Bronchial epithelial cell (primary cell): ENCODE data around the gene GRID2. TPM values are rescaled to one million over a fixed set of nuclear protein-coding genes. Genes with fewer than 3 reads are reported as not detected.

ENCODE experiments used
- DNase-seq: peaks from one replicate; pipeline ENCODE4 v3.0.0-alpha.2; 2010; ENCODE audit warnings: low read depth
- FAIRE-seq: peaks from 2 replicates; lab custom pipeline; 2011; peaks lifted over from hg19 to GRCh38; lab: Jason Lieb, UNC
- H3K27me3 ChIP-seq: 2 replicates; pipeline ENCODE4 v1.5.1; 2011; ENCODE audit warnings: low read length; ENCODE audit not compliant: control insufficient read depth, insufficient read depth
- H3K36me3 ChIP-seq: 2 replicates; pipeline ENCODE4 v1.5.1; 2011; ENCODE audit warnings: low read length; ENCODE audit not compliant: control insufficient read depth, insufficient read depth
- H3K4me3 ChIP-seq: 2 replicates; pipeline ENCODE4 v1.5.1; 2011; ENCODE audit warnings: mild to moderate bottlenecking, low read depth, low read length, control low read depth
- total RNA-seq: library from RNA; depleted of rRNA; stranded (reverse); fragments of >200 nt; gene quantifications from 2 replicates; pipeline ENCODE4 v1.2.1, GENCODE V29; 2014
- TF ChIP-seq, protein P1 (sequence below): IDR thresholded peaks from 2 replicates; pipeline ENCODE4 v1.5.1; 2011; ENCODE audit warnings: mild to moderate bottlenecking, moderate library complexity, low read length, control low read depth, inconsistent platforms; ENCODE audit not compliant: insufficient read depth, severe bottlenecking

The GRID2 gene
- total RNA-seq, 1 donor from 2014 or later: not detected

DNA sequence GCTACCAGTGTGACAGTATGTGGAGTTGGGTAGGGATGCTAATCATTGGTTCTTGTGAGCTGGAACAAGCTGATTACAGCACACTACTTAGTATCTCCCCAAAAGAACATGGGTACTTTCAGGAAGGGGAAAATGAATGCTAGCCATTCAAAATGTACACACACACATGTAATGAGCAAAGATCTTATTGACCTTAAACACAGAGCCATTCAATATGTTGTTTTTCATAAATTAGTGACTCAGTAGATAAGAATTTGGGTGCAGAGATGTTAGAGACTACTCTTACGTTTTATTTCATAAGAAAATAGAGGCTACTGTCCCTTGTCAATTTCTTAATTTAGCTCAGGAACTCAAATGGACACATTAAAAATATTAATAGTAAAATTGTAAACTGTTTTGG lies 1015.3 kb downstream of the GRID2 start:
- no peaks in the 10 kb centered on the region for H3K36me3 ChIP-seq
- TF ChIP-seq, protein P1, sequence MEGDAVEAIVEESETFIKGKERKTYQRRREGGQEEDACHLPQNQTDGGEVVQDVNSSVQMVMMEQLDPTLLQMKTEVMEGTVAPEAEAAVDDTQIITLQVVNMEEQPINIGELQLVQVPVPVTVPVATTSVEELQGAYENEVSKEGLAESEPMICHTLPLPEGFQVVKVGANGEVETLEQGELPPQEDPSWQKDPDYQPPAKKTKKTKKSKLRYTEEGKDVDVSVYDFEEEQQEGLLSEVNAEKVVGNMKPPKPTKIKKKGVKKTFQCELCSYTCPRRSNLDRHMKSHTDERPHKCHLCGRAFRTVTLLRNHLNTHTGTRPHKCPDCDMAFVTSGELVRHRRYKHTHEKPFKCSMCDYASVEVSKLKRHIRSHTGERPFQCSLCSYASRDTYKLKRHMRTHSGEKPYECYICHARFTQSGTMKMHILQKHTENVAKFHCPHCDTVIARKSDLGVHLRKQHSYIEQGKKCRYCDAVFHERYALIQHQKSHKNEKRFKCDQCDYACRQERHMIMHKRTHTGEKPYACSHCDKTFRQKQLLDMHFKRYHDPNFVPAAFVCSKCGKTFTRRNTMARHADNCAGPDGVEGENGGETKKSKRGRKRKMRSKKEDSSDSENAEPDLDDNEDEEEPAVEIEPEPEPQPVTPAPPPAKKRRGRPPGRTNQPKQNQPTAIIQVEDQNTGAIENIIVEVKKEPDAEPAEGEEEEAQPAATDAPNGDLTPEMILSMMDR: no peak
- H3K27me3 ChIP-seq: no peaks in the 10 kb centered on the region
- FAIRE-seq (no peak), DNase-seq (peak; percentile 12)
- H3K4me3 ChIP-seq: no peak overlapping the region

DNA sequence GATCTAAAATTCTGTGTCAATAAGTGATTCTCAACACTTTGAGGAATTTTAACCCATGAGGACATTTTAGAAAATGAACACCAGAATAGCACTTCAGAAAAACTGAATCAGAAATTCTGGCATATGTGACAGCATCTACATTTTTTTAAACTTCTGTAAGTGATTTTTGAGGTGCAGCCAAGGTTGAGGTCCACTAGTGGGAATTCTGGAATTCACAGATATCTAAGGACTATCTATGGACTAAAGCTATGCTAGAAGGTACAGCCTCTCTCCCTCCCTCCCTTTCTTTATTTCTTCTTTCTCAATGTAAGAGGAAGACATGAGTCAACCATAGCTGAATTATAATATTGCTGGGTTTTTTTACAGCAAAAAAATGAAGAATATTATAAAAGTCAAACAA lies 1016.6 kb downstream of the GRID2 start:
- Histone ChIP-seq H3K4me3 (no peak overlapping the region), H3K27me3 (no peaks in the 10 kb centered on the region), H3K36me3 (no peaks in the 10 kb centered on the region)
- DNase-seq (no peak), FAIRE-seq (no peak)
- TF ChIP-seq, protein P1: no peak

DNA sequence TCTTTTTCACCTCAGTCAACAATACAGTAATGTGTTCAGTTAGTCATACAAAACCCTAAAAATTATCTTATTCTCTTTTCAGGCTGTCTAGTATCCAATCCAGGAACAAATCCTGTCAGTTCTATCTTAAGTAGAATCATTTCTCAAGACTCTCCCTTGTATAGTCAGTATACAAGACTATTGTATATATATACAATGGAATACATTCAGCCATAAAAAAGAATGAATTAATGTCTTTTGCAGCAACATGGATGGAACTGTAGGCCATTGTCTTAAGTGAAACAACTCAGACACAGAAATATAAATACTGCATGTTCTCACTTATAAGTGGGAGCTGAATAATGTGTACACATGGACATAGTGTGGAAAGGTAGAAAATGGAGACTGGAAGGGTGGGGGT lies 1023.6 kb downstream of the GRID2 start:
- no peak for FAIRE-seq
- H3K36me3 ChIP-seq: no peaks in the 10 kb centered on the region
- TF ChIP-seq, protein P1: no peak

DNA sequence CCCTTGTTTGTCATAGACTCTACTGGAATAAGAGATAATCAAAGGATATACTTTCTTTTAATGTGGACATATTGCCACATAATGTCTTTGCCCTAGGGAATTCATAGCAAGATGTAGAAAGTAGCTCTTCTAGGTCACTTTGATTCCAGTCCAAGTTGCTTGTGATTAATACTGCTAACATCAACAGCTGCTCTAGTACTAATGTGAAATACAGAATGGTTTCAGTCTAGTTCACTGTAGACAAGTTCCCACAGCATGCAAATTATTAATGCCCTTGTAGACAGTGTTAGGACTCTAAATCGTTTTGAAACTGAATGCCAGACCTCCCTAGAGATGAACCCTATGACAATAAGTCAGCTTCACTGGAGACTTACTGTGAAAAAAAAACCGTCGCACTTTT lies 1030.2 kb downstream of the GRID2 start:
- no peak for DNase-seq
- Histone ChIP-seq H3K27me3 (no peaks in the 10 kb centered on the region), H3K36me3 (no peaks in the 10 kb centered on the region), H3K4me3 (no peak overlapping the region)
- TF ChIP-seq, protein P1: no peak
- FAIRE-seq: no peak

More for the DNA sequence above, 1023.6 kb downstream of the GRID2 start:
- Histone ChIP-seq H3K27me3 (no peaks in the 10 kb centered on the region), H3K4me3 (no peak overlapping the region)
- DNase-seq: no peak

DNA sequence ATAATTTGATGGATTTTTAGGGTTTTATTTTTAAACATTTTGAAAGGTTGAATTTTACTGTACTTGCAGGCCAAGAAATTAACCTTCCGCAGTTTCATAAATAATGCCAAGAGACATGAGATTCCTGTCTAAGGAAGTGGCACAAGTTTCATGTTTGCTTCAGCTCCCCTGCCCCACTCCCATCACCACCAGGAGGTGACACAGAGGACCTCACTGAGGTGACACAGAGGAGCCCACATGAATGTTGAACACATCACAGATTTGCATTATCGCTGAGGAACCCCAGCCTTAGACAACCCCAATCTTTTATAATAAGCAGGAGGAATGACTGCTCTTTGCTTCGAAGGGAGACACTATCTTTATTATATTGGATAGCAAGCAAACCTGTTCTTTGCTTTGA lies 1033.4 kb downstream of the GRID2 start:
- DNase-seq: no peak
- TF ChIP-seq, protein P1: no peak
- H3K27me3 ChIP-seq: no peaks in the 10 kb centered on the region
- H3K4me3 ChIP-seq: no peak overlapping the region
- FAIRE-seq: no peak
- no peaks in the 10 kb centered on the region for H3K36me3 ChIP-seq

DNA sequence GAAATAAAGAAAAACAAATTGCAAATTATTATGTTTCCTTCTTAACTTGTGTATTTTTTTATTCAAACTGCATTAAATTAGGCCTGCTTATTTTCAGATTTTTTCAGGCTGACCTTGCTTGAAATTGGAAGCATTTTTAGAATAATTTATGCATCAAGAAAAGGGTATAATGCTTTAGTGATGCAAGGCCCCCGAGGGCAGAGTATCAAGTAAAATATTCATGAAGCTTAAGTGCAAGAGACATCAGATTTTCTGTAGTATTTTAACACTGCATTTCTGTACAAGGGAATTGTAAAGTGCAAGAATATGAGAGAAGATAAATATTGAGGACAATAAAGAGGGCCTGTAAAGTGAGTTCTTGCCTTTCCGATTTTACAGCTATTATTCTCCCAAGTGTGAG lies 1039.0 kb downstream of the GRID2 start:
- FAIRE-seq: no peak
- no peaks in the 10 kb centered on the region for H3K36me3 ChIP-seq
- DNase-seq: no peak
- TF ChIP-seq, protein P1: no peak
- H3K4me3 ChIP-seq: no peak overlapping the region
- no peaks in the 10 kb centered on the region for H3K27me3 ChIP-seq
